ENCODE data around the gene PITPNM2.

- TF ChIP-seq CTCF (IDR thresholded peaks at IDR 0.05; ENCODE audit: low read depth, low read length, poor library complexity, severe bottlenecking) (no peak), EZH2phosphoT487 (IDR thresholded peaks at IDR 0.05; ENCODE audit: borderline replicate concordance, low read length) (no peak)
These were observed 29.2 kb downstream of the PITPNM2 start for GRCh38 chr12:123121670-123122069.

Data from DOHH2 (cell line).